Inferior parietal cortex (tissue), 1 donor: ENCODE measurements around the gene ZSCAN10.

Experiments used
- DNase-seq: peaks from one replicate; pipeline ENCODE4 v3.0.0-alpha.2; 2016; ENCODE audit errors: extremely low spot score

ZSCAN10 gene

GRCh38 chr16:3046641-3047386, 52.3 kb downstream of the ZSCAN10 start:
- no peak for DNase-seq

- no peak for DNase-seq
Measured at GRCh38 chr16:3045758-3046640, 53.1 kb downstream of the ZSCAN10 start, which contains the start of gene MMP25. TSS of gene MMP25 (plus strand) at chr16:3046561. CDS start at chr16:3046918, 357 bp downstream.

- DNase-seq = no peak
Measured at GRCh38 chr16:3044708-3045107, 54.4 kb downstream of the ZSCAN10 start.

- no peak for DNase-seq
Measured at GRCh38 chr16:3042376-3042775, 56.7 kb downstream of the ZSCAN10 start.

GRCh38 chr16:3038896-3039295, 60.2 kb downstream of the ZSCAN10 start:
- no peak for DNase-seq
